Measurements from ENCODE around the gene TTLL3. TPM values are rescaled to one million over a fixed set of nuclear protein-coding genes. Genes with fewer than 3 reads are reported as not detected.
A peak's percentile ranks its signal among the peaks of the same experiment; 100 is the strongest.

The TTLL3 gene
- total RNA-seq, 1 experiment from 2014 or later = 15.7 TPM

DNA sequence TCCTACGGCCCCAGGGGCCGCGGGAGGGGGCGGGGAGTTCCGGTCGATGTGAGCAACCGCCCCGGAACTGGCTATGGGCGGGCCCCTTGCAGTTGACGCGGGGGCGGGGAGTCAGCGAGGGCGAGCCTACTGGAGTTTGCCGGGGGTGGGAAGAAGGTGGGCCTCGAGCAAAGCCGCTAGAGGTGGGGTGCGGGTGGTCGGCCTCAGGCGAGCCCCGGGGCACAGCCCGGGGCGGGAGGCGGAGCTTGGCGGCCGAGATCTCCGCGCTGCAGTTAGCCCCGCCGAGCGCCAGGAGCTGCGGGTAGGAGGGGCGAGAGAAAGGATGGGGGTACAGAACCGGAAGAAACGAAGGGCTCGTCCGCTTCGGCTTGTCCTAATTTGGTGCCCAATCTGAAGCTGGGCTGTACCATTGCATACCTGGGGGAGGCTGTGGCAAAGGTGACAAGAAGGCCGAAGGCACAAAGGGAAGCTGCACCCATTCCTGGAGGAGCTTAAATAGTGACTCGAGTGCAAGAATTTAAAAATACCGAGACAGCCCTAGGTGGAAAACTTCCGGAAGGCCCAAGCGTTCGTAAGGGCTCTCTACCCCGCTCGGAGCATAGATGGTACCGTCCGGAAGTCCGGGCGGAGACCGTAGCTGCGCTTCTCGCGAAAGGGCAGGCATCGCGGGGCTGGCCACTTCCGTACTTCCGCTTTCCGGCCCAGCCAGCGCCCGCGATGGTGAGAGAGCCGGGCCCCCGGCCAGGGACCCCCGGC lies 17.5 kb upstream of the TTLL3 start, which contains the start of the genes ARPC4 and TADA3:
Gene ARPC4, plus strand, starts transcription at position 678 of the 756 bp plus-strand sequence. Its CDS starts 40 bp downstream, at position 718.
Gene TADA3, minus strand, starts transcription at position 69 of the 756 bp plus-strand sequence. CDS start 1,007 bp downstream, outside the sequence.
- peak; percentile 43; the same call in 1 of the 2 replicates for TF ChIP-seq TCF7L2 (IDR thresholded peaks at IDR 0.05; ENCODE audit: low read depth, low read length)
- TF ChIP-seq POLR2AphosphoS5 (IDR thresholded peaks at IDR 0.05; ENCODE audit: low read depth, low read length) = peak; percentile 91
- TF ChIP-seq SIN3A (IDR thresholded peaks at IDR 0.05; ENCODE audit: borderline replicate concordance, insufficient read depth, low read depth, low read length) = peak; percentile 67; the same call in 1 of the 2 replicates
- TF ChIP-seq, protein P1, sequence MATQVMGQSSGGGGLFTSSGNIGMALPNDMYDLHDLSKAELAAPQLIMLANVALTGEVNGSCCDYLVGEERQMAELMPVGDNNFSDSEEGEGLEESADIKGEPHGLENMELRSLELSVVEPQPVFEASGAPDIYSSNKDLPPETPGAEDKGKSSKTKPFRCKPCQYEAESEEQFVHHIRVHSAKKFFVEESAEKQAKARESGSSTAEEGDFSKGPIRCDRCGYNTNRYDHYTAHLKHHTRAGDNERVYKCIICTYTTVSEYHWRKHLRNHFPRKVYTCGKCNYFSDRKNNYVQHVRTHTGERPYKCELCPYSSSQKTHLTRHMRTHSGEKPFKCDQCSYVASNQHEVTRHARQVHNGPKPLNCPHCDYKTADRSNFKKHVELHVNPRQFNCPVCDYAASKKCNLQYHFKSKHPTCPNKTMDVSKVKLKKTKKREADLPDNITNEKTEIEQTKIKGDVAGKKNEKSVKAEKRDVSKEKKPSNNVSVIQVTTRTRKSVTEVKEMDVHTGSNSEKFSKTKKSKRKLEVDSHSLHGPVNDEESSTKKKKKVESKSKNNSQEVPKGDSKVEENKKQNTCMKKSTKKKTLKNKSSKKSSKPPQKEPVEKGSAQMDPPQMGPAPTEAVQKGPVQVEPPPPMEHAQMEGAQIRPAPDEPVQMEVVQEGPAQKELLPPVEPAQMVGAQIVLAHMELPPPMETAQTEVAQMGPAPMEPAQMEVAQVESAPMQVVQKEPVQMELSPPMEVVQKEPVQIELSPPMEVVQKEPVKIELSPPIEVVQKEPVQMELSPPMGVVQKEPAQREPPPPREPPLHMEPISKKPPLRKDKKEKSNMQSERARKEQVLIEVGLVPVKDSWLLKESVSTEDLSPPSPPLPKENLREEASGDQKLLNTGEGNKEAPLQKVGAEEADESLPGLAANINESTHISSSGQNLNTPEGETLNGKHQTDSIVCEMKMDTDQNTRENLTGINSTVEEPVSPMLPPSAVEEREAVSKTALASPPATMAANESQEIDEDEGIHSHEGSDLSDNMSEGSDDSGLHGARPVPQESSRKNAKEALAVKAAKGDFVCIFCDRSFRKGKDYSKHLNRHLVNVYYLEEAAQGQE (IDR thresholded peaks at IDR 0.05; ENCODE audit: insufficient read depth in 1 of 2, low read depth in 2 of 2, low read length in 1 of 2) = no peak
- no TSS peak for BruUV-seq (replicated peaks)
- POLR2A ChIA-PET = interaction anchor here (0.6 to 1.0 kb wide), 6 partner anchors 12 to 287 kb away, joined by 3 to 5 read pairs (median 3); no protein-coding TSS in a partner anchor
- Histone ChIP-seq H3K4me3 (ENCODE audit: low read depth in 2 of 2, low read length in 2 of 2) (peak within 1 kb of the TSS; percentile 86 to 87), H3K27ac (ENCODE audit: low read length) (peak within 1 kb of the TSS; percentile 98), H3K27me3 (ENCODE audit: control insufficient read depth, insufficient read depth, low read length) (no peaks in the 10 kb centered on the region), H3K36me3 (ENCODE audit: control insufficient read depth, insufficient read depth, low read length) (peaks cover 4% of the 10 kb centered on the region), H3K9me3 (ENCODE audit: control insufficient read depth, insufficient read depth, low read depth, low read length) (no peaks in the 10 kb centered on the region), H3K4me1 (ENCODE audit: control insufficient read depth, insufficient read depth, low read length) (peaks cover 7% of the 10 kb centered on the region)
- CTCF ChIA-PET = no interaction called here
- intact Hi-C loops (cut with micrococcal nuclease; ENCODE audit: unreplicated experiment) = no loop called here
- in situ Hi-C loops (cut with HindIII; ENCODE audit: low pct_unique_long_range_greater_than_20kb, low sequenced_read_pairs) = no loop called here
- DNase-seq (ENCODE audit: low read depth, low spot score) (peak; percentile 88), ATAC-seq (peak; percentile 93)

DNA sequence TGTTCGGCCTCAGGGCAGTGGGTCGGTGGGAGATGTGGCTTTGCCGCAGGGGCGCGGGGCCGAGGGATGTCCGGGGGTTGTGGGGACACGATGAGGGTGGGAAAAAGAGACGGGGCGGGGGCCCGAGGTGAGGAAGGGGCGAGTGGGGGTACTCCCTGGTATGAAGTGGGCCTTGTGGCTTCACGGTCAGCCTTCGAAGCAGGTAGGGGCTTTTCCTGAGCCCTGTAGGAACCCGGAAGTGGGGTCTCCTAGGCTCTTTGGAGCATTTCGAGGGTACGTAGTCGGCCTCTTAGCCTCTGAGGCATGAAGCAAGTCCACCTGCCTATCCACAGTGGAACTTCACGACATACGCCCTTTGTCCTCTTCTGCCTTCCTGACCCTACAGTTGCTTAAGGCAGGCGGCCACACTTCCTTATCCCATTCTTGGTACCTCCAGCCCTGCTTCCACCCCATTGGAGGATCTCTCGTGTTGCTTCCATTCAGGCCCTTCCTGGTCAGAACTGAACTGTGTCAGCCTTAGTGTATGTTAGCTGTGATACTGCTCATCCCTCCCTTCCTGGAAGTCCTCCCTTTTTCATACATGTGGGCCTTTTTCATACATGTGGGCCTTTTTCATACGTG lies 16.8 kb upstream of the TTLL3 start:
- peak overlapping the region; percentile 86 to 87 for H3K4me3 ChIP-seq (ENCODE audit: low read depth in 2 of 2, low read length in 2 of 2)
- peak overlapping the region; percentile 98 for H3K27ac ChIP-seq (ENCODE audit: low read length)
- no peak for TF ChIP-seq TCF7L2 (IDR thresholded peaks at IDR 0.05; ENCODE audit: low read depth, low read length)
- TF ChIP-seq, protein P2, sequence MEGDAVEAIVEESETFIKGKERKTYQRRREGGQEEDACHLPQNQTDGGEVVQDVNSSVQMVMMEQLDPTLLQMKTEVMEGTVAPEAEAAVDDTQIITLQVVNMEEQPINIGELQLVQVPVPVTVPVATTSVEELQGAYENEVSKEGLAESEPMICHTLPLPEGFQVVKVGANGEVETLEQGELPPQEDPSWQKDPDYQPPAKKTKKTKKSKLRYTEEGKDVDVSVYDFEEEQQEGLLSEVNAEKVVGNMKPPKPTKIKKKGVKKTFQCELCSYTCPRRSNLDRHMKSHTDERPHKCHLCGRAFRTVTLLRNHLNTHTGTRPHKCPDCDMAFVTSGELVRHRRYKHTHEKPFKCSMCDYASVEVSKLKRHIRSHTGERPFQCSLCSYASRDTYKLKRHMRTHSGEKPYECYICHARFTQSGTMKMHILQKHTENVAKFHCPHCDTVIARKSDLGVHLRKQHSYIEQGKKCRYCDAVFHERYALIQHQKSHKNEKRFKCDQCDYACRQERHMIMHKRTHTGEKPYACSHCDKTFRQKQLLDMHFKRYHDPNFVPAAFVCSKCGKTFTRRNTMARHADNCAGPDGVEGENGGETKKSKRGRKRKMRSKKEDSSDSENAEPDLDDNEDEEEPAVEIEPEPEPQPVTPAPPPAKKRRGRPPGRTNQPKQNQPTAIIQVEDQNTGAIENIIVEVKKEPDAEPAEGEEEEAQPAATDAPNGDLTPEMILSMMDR (IDR thresholded peaks at IDR 0.05) = no peak
- TF ChIP-seq SIN3A (IDR thresholded peaks at IDR 0.05; ENCODE audit: borderline replicate concordance, insufficient read depth, low read depth, low read length) = no peak
- TF ChIP-seq, protein P1 (IDR thresholded peaks at IDR 0.05; ENCODE audit: insufficient read depth in 1 of 2, low read depth in 2 of 2, low read length in 1 of 2) = no peak
- no peak for TF ChIP-seq POLR2AphosphoS5 (IDR thresholded peaks at IDR 0.05; ENCODE audit: low read depth, low read length)
- BruUV-seq (replicated peaks) = TSS peak; percentile 81
- no peaks in the 10 kb centered on the region for H3K27me3 ChIP-seq (ENCODE audit: control insufficient read depth, insufficient read depth, low read length)
- in situ Hi-C loops (cut with HindIII; ENCODE audit: low pct_unique_long_range_greater_than_20kb, low sequenced_read_pairs) = no loop called here
- H3K9me3 ChIP-seq (ENCODE audit: control insufficient read depth, insufficient read depth, low read depth, low read length) = no peaks in the 10 kb centered on the region
- intact Hi-C loops (cut with micrococcal nuclease; ENCODE audit: unreplicated experiment) = no loop called here
- DNase-seq (ENCODE audit: low read depth, low spot score) (no peak), ATAC-seq (peak; percentile 33)
- ChIA-PET CTCF (no interaction called here), POLR2A (interaction anchor here (0.6 to 1.0 kb wide), 5 partner anchors 13 to 204 kb away, joined by 3 to 5 read pairs (median 3); no protein-coding TSS in a partner anchor)
- peaks cover 9% of the 10 kb centered on the region for H3K36me3 ChIP-seq (ENCODE audit: control insufficient read depth, insufficient read depth, low read length)
- H3K4me1 ChIP-seq (ENCODE audit: control insufficient read depth, insufficient read depth, low read length) = peaks cover 7% of the 10 kb centered on the region
